ENCODE results near the gene MFRP.

- TF ChIP-seq CTCF (IDR thresholded peaks at IDR 0.05) (no peak), POLR2A (IDR thresholded peaks at IDR 0.05) (no peak)
Measured at GRCh38 chr11:119337581-119338317, 8.8 kb downstream of the MFRP start.

Data from thyroid gland (tissue), 4 donors.